Neural crest cell (in vitro differentiated cells): ENCODE data around the gene SLC16A12. TPM values are rescaled to one million over a fixed set of nuclear protein-coding genes. Genes with fewer than 3 reads are reported as not detected.

ENCODE experiments used
- DNase-seq: peaks from one replicate; pipeline ENCODE4 v3.0.0; 2021; ENCODE audit warnings: low read depth, mixed read lengths, low spot score
- H3K27ac Mint-ChIP-seq: one replicate; pipeline ENCODE4 v1.8.0; 2021; ENCODE audit warnings: mild to moderate bottlenecking, mixed read lengths; ENCODE audit not compliant: unreplicated experiment
- H3K27me3 Mint-ChIP-seq: 2 replicates; pipeline ENCODE4 v1.8.0; 2021; ENCODE audit warnings: low read depth, mild to moderate bottlenecking, mixed read lengths
- H3K36me3 Mint-ChIP-seq: 2 replicates; pipeline ENCODE4 v1.8.0; 2021; ENCODE audit warnings: low read depth, mild to moderate bottlenecking, mixed read lengths
- H3K4me1 Mint-ChIP-seq: 2 replicates; pipeline ENCODE4 v1.8.0; 2021; ENCODE audit warnings: mixed read lengths
- H3K4me3 Mint-ChIP-seq: one replicate; pipeline ENCODE4 v1.8.0; 2021; ENCODE audit warnings: mild to moderate bottlenecking, mixed read lengths
- H3K9me3 Mint-ChIP-seq: 2 replicates; pipeline ENCODE4 v1.8.0; 2021; ENCODE audit warnings: mixed read lengths
- total RNA-seq: library from RNA; stranded (reverse); gene quantifications from 2 replicates; pipeline ENCODE4 v1.2.1, GENCODE V29; 2021
- TF ChIP-seq, protein P1 (sequence below): fragments of 200-600 bp; sonication (generic); conservative IDR thresholded peaks from 2 replicates; pipeline ENCODE4 v1.5.0; 2021; ENCODE audit warnings: antibody characterized with exemption, mild to moderate bottlenecking

SLC16A12 gene
- total RNA-seq, 1 donor from 2014 or later, result not detected

DNA sequence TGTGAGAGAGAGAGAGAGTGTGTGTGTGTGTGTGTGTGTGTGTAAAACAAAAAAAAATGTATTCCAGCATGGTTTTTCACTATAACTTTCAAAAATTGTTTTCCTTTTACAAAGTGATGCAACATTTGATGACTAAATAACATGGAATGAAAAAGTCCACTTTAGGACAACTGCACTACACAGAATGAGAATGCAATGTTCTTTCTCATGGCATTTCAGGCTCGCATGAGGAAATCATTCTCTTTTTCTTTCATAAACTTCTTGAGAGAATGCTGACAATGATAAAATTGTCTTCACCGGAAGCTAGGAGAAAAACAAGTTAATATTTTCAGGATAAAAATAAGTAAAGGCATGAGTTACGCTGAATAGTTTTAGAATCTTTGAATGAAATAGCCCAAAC, 53.7 kb downstream of the SLC16A12 start:
- Mint-ChIP-seq H3K9me3 (no peaks in the 10 kb centered on the region), H3K27ac (no peak overlapping the region), H3K27me3 (peaks cover 2% of the 10 kb centered on the region), H3K36me3 (no peaks in the 10 kb centered on the region), H3K4me3 (no peak overlapping the region), H3K4me1 (no peaks in the 10 kb centered on the region)
- TF ChIP-seq, protein P1, sequence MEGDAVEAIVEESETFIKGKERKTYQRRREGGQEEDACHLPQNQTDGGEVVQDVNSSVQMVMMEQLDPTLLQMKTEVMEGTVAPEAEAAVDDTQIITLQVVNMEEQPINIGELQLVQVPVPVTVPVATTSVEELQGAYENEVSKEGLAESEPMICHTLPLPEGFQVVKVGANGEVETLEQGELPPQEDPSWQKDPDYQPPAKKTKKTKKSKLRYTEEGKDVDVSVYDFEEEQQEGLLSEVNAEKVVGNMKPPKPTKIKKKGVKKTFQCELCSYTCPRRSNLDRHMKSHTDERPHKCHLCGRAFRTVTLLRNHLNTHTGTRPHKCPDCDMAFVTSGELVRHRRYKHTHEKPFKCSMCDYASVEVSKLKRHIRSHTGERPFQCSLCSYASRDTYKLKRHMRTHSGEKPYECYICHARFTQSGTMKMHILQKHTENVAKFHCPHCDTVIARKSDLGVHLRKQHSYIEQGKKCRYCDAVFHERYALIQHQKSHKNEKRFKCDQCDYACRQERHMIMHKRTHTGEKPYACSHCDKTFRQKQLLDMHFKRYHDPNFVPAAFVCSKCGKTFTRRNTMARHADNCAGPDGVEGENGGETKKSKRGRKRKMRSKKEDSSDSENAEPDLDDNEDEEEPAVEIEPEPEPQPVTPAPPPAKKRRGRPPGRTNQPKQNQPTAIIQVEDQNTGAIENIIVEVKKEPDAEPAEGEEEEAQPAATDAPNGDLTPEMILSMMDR, result no peak
- DNase-seq, result no peak

DNA sequence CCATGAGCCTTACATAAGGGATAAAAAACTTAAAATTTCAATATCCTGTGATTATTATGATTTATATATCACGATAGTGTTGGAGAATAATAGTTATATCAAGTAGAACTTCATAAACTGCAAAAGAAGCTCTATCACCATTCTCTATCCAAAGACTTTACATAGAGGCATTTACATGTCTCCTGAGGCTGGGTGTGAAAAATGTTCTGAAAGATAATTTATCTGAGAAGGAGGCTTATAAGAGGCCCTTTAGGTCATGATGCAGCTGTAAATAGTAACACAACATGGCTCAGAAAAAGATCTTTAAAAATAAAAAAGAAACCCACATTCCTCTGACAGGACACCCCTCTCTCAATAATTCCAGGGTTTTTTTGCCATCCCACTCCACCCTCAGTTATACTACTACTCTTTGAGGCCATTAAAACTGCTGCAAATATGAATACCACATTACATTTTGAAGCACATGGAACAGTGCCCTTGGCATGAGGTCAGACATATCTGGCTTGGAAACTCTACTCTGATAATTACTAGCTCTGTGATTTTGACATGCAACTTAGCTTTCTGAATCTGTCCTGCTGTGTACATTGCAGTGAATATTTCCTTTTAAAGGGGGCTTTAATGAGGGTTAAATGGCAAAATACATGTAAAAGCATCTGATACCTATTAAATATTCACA, 55.5 kb downstream of the SLC16A12 start:
- Mint-ChIP-seq H3K27ac (no peak overlapping the region), H3K4me1 (peaks cover 5% of the 10 kb centered on the region), H3K27me3 (no peaks in the 10 kb centered on the region), H3K4me3 (no peak overlapping the region), H3K9me3 (no peaks in the 10 kb centered on the region), H3K36me3 (no peaks in the 10 kb centered on the region)
- no peak for DNase-seq
- TF ChIP-seq, protein P1, result no peak

DNA sequence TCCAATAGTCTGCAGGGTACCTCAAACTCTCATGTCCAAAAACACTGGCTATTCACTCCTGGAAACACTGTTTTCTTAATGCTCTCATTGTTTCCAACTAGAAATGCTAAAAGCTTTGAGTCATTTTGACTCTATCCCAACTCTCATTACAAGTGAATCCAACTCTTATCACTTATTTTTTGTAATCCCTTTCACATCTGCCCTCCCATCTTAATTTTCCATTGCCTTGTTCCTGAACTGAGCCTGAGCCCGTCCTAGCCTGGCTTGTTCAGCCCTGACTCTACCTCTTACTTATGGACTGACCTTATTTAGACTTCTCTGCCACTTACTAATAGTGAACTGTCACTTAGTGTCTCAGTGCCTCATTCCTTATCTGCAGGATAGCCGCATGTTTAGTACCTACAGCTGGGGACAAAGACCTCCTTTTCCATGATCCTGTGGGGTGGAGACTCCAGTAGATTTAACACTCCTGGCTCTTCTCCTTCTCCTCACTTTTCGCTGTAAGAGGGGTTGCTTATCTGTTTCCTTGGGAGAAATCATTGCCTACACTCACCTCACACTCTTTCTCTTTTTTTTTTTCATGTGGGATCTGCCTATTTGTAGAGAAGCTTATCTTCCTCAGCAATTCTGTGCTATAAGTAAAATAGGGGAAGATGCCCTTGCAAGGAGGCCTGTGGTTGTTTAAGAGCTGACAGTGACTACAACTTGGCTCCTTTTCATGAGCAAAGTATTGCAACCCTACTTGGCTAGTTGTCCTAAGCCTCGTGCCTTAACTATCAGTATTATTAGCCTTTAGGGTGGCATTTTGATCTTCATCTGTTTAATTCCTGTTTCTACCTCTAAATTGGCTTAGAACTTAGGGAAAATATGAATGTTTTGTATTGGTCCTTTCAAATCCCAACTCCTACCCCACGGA, 56.4 kb downstream of the SLC16A12 start:
- Mint-ChIP-seq H3K27me3 (no peaks in the 10 kb centered on the region), H3K9me3 (no peaks in the 10 kb centered on the region), H3K4me1 (peaks cover 5% of the 10 kb centered on the region), H3K4me3 (no peak overlapping the region), H3K36me3 (no peaks in the 10 kb centered on the region), H3K27ac (no peak overlapping the region)
- no peak for DNase-seq
- TF ChIP-seq, protein P1, result no peak

DNA sequence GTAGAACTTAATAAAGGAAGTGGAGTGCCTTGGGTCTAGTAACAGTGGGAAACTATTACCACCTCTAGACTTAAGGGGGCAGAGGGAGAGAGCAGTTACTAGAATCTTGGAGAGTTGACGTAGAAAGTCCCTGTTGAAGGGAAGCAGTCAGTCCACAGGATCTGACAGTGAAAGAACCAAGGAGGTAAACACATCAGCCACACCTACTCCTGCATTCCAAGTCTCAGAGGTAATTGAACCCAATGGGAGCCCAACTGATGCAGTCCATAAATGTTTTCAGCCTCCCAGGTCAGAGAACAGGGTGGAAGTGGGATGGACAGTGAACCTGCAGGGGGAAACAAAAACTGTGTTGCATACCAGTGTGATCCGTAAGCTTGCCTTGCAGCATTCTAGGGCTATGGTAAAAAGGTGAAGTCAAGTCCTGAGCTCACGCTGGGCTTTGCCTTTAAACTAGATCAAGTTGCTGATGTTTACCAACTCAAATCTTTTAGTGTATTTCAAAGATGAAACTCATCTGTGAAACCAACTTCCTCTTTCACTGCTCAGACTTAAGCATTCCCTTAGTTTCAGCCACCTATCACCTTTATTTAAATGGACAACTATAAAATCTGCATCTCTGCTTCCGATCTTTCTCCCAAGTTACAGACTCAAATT, 57.2 kb downstream of the SLC16A12 start:
- Mint-ChIP-seq H3K9me3 (no peaks in the 10 kb centered on the region), H3K36me3 (no peaks in the 10 kb centered on the region), H3K27ac (no peak overlapping the region), H3K27me3 (no peaks in the 10 kb centered on the region), H3K4me1 (peaks cover 5% of the 10 kb centered on the region), H3K4me3 (no peak overlapping the region)
- DNase-seq, result no peak
- TF ChIP-seq, protein P1, result no peak

DNA sequence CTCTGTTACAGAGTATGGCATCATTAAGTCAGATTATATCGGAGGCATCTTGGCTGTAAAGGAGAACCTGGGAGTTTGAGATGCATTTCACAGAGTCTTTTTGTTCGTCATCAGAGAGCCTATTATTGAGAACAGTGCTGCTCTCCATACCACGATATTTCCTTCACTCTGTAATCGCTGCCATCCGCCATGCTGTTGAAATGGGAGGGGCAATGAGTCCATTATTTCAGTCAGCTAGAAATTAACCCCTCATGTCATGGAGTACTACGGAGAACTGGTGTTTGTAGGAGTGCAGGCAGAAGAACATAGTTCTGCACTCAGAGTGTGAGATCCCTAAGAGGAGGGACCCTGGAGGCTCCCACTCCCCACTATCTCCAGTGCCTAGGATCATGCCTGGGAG, 59.2 kb downstream of the SLC16A12 start:
- no peaks in the 10 kb centered on the region for H3K27me3 Mint-ChIP-seq
- H3K4me3 Mint-ChIP-seq, result no peak overlapping the region
- H3K27ac Mint-ChIP-seq, result no peak overlapping the region
- TF ChIP-seq, protein P1, result no peak
- peaks cover 5% of the 10 kb centered on the region for H3K4me1 Mint-ChIP-seq
- no peaks in the 10 kb centered on the region for H3K9me3 Mint-ChIP-seq
- no peaks in the 10 kb centered on the region for H3K36me3 Mint-ChIP-seq
- DNase-seq, result no peak
